ENCODE results near the gene SLC8A2.

The SLC8A2 gene

GRCh38 chr19:47493378-47494210, 21.9 kb upstream of the SLC8A2 start:
- TF ChIP-seq NFIC (IDR thresholded peaks at IDR 0.05) (no peak), TCF12 (IDR thresholded peaks at IDR 0.05; ENCODE audit: low read depth) (no peak), CEBPB (IDR thresholded peaks at IDR 0.05) (no peak)

- TF ChIP-seq CREB1 (IDR thresholded peaks at IDR 0.05; ENCODE audit: low read depth) (no peak), FOXM1 (IDR thresholded peaks at IDR 0.05; ENCODE audit: borderline replicate concordance, low read depth) (no peak), YY1 (IDR thresholded peaks at IDR 0.05; ENCODE audit: low read depth) (no peak), TEAD4 (IDR thresholded peaks at IDR 0.05) (no peak)
Measured at GRCh38 chr19:47492571-47493377, 21.1 kb upstream of the SLC8A2 start.

- TF ChIP-seq, protein P1, sequence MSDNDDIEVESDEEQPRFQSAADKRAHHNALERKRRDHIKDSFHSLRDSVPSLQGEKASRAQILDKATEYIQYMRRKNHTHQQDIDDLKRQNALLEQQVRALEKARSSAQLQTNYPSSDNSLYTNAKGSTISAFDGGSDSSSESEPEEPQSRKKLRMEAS (IDR thresholded peaks at IDR 0.05), result no peak
Measured at GRCh38 chr19:47492137-47492533, 20.4 kb upstream of the SLC8A2 start.

DNA sequence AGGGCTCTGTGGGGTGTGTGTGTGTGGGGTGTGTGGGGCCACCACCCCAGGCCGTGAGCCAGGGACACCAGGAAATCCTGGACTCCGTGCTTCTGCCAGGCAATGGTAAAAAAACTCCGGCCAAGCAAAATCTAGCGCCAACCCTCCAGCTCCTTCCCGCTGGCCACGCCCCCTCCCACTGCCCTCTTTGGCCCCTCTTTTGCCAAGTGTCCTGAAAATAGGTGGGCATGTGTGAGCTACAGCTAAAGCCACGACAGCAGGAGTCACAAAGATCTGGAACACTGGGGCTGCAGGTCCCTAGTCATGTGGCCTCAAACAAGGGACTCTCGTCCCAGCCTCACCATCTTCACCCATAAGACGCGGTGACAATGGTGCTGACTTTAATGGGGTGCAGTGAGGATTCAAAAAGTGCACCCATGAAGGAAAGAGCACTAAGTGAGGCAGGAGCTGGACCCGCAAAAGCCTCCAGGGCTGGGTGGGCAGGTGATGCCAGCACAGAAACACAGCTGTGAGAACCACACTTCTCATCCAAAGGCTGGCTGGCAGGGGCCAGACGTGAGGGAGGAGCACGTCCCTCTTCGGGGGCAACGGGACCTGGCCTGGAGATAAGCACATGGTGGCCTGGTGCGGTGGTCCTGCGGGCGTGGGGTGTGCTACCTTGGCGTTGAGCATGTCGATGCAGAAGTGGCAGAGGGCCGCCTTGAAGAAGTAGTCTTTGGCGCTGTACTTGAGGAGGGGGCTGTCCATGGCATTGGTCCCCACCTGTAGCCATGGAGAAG, 19.9 kb upstream of the SLC8A2 start:
- TF ChIP-seq NFIC (IDR thresholded peaks at IDR 0.05) (no peak), EP300 (IDR thresholded peaks at IDR 0.05; ENCODE audit: borderline replicate concordance) (no peak), EGR1 (IDR thresholded peaks at IDR 0.05) (no peak), CREB1 (IDR thresholded peaks at IDR 0.05; ENCODE audit: low read depth) (no peak), TAF1 (IDR thresholded peaks at IDR 0.05; ENCODE audit: low read depth) (no peak)

GRCh38 chr19:47490847-47491246, 19.2 kb upstream of the SLC8A2 start:
- TF ChIP-seq FOXM1 (IDR thresholded peaks at IDR 0.05; ENCODE audit: borderline replicate concordance, low read depth) (no peak), ZBTB7A (IDR thresholded peaks at IDR 0.05; ENCODE audit: low read depth) (no peak), EP300 (IDR thresholded peaks at IDR 0.05; ENCODE audit: borderline replicate concordance) (no peak), CREB1 (IDR thresholded peaks at IDR 0.05; ENCODE audit: low read depth) (no peak), EGR1 (IDR thresholded peaks at IDR 0.05) (no peak), TEAD4 (IDR thresholded peaks at IDR 0.05) (no peak), RAD21 (IDR thresholded peaks at IDR 0.05; ENCODE audit: low read depth) (no peak), YY1 (IDR thresholded peaks at IDR 0.05; ENCODE audit: low read depth) (no peak), NFIC (IDR thresholded peaks at IDR 0.05) (no peak), TCF12 (IDR thresholded peaks at IDR 0.05; ENCODE audit: low read depth) (no peak), TAF1 (IDR thresholded peaks at IDR 0.05; ENCODE audit: low read depth) (no peak), CEBPB (IDR thresholded peaks at IDR 0.05) (no peak), USF1 (IDR thresholded peaks at IDR 0.05) (no peak)
- TF ChIP-seq, protein P1 (IDR thresholded peaks at IDR 0.05), result no peak
- TF ChIP-seq, protein P2, sequence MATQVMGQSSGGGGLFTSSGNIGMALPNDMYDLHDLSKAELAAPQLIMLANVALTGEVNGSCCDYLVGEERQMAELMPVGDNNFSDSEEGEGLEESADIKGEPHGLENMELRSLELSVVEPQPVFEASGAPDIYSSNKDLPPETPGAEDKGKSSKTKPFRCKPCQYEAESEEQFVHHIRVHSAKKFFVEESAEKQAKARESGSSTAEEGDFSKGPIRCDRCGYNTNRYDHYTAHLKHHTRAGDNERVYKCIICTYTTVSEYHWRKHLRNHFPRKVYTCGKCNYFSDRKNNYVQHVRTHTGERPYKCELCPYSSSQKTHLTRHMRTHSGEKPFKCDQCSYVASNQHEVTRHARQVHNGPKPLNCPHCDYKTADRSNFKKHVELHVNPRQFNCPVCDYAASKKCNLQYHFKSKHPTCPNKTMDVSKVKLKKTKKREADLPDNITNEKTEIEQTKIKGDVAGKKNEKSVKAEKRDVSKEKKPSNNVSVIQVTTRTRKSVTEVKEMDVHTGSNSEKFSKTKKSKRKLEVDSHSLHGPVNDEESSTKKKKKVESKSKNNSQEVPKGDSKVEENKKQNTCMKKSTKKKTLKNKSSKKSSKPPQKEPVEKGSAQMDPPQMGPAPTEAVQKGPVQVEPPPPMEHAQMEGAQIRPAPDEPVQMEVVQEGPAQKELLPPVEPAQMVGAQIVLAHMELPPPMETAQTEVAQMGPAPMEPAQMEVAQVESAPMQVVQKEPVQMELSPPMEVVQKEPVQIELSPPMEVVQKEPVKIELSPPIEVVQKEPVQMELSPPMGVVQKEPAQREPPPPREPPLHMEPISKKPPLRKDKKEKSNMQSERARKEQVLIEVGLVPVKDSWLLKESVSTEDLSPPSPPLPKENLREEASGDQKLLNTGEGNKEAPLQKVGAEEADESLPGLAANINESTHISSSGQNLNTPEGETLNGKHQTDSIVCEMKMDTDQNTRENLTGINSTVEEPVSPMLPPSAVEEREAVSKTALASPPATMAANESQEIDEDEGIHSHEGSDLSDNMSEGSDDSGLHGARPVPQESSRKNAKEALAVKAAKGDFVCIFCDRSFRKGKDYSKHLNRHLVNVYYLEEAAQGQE (IDR thresholded peaks at IDR 0.05; ENCODE audit: low read depth), result no peak

DNA sequence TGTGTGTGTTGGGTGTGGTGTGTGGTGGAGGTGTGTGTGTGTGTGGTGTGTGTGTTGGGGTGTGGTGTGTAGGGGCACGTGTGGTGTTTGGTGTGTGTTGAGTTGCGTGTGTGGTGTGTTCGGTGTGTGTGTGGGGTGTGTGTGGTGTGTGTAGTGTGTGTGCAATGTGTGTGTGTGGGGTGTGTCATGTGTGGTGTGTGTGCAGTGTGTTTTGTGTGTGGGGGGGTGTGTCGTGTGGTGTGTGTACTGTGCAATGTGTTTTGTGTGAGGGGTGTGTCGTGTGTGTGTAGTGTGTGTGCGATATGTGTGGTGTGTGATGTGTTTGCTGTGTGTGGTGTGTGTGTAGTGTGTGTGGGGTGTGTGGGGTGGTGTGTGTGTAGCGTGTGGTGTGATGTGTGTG, 18.3 kb upstream of the SLC8A2 start:
- no peak for TF ChIP-seq TEAD4 (IDR thresholded peaks at IDR 0.05)
- TF ChIP-seq, protein P2 (IDR thresholded peaks at IDR 0.05; ENCODE audit: low read depth), result no peak
- TF ChIP-seq, protein P1 (IDR thresholded peaks at IDR 0.05), result no peak
- no peak for TF ChIP-seq RAD21 (IDR thresholded peaks at IDR 0.05; ENCODE audit: low read depth)

Measured in Ishikawa (cell line).